ENCODE measurements around the gene PLCXD3.

Gene PLCXD3

DNA sequence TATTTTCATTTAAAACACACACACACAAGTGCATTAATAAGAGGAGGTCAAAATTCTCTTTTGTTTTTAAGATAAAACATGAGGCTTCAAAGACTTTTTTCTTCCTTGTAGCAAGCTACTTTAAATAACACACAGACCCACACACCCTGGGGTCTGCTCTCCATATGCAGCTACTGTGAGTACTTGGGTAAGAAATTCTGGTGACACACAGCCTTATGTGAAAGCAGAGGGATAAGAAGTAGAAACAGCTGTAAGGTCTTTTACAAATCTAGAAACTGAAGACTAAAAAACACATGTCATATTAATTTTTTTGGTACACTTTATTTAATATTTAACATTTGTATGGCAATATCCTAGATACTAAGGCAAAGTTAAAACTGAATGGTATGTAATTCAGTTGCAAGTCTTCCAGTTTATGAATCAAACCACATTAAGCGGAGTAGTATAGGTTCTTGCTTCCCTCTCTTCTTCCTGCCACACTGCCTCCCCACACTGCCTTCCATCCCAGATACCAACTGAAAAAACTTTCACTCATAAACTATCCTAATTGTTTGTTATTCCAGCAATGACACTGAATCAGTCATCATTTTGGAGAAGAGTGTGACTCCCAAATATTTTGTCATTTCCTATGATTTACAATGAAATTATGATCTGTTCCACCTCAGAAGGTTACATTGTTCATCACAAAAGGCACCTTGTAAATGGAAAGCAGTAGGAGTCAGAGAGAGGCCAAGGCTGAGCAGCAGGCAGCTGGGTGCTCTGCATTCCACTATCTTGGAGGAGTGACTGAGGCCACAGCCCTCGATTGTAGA is 92.0 kb downstream of the PLCXD3 start:
- H3K27ac ChIP-seq = no peak overlapping the region
- ChIA-PET CTCF (no interaction called here), POLR2A (ENCODE audit: low non-redundant PET) (no interaction called here)
- peak; percentile 27 for DNase-seq (ENCODE audit: low spot score)
- no peak for TF ChIP-seq CTCF (conservative IDR thresholded peaks at IDR 0.05; ENCODE audit: low read depth)

GRCh38 chr5:41416336-41416735 is 94.1 kb downstream of the PLCXD3 start:
- no peak for DNase-seq (ENCODE audit: low spot score)
- ChIA-PET CTCF (no interaction called here), POLR2A (ENCODE audit: low non-redundant PET) (no interaction called here)
- no peak for TF ChIP-seq CTCF (conservative IDR thresholded peaks at IDR 0.05; ENCODE audit: low read depth)
- no peak overlapping the region for H3K27ac ChIP-seq

DNA sequence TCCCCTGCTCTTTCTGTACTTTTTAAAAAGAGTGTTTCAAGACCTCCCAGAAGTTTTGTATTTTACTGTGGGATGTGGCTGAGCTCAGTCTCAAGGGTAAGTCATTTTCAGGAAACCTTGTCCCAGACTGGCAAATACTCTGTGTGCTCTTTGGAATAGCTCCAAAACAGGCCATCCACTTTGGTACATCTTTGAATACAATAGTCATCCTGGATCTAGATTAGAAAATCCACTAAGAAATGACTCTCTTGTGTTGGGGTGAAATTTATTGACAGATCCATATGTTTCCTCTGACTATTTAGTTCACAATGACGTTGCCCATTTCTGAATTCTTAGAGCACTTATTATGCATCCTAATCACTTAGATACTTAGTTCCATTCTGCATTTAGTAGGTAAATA is 95.2 kb downstream of the PLCXD3 start:
- no peak for DNase-seq (ENCODE audit: low spot score)
- CTCF ChIA-PET = no interaction called here
- POLR2A ChIA-PET (ENCODE audit: low non-redundant PET) = no interaction called here
- H3K27ac ChIP-seq = no peak overlapping the region
- TF ChIP-seq CTCF (conservative IDR thresholded peaks at IDR 0.05; ENCODE audit: low read depth) = no peak

DNA sequence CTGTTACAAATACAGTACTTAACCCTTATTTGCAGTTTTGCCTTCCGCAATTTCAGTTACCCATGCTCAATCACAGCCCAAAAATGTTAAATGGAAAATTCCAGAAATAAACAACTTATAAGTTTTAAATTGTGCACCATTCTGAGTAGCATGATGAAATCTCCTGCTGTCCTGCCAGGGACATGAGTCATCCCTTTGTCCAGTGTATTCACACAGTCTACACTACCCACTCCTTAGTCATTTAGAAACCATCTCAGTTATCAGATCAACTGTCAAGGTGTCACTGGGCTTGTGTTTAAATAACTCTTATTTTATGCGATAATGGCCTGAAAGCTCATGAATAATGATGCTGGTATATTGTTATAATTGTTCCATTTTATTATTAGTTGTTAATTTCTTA is 95.8 kb downstream of the PLCXD3 start:
- peak; percentile 71 for DNase-seq (ENCODE audit: low spot score)
- ChIA-PET POLR2A (ENCODE audit: low non-redundant PET) (no interaction called here), CTCF (no interaction called here)
- H3K27ac ChIP-seq = no peak overlapping the region
- TF ChIP-seq CTCF (conservative IDR thresholded peaks at IDR 0.05; ENCODE audit: low read depth) = no peak

GRCh38 chr5:41413074-41413473 is 97.3 kb downstream of the PLCXD3 start:
- ChIA-PET CTCF (no interaction called here), POLR2A (ENCODE audit: low non-redundant PET) (no interaction called here)
- no peak for DNase-seq (ENCODE audit: low spot score)
- no peak overlapping the region for H3K27ac ChIP-seq
- no peak for TF ChIP-seq CTCF (conservative IDR thresholded peaks at IDR 0.05; ENCODE audit: low read depth)

DNA sequence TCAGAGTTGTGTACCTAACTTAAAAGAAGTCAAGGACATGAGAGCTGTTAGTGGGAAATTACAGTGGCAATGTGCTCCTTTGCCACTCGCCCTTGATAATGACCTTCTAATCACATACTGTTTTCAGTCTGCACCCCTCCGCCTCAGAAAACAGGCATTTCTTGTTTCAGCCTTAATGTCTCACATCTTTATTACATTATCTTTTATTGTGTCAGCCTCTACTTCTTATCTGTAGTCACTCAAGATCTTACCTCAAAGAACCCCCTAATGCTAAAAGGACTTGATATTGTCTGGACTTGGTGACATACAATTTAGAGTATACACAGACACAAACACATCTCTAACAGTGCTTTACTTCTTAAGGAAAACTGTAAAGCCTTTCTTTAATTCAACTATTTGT is 97.9 kb downstream of the PLCXD3 start:
- DNase-seq (ENCODE audit: low spot score) = no peak
- ChIA-PET CTCF (no interaction called here), POLR2A (ENCODE audit: low non-redundant PET) (no interaction called here)
- no peak for TF ChIP-seq CTCF (conservative IDR thresholded peaks at IDR 0.05; ENCODE audit: low read depth)
- no peak overlapping the region for H3K27ac ChIP-seq
